ENCODE data around the gene ALKBH8.
"Not testable (repeated sequence)": the region's sequence is repeated elsewhere in the genome, so short reads cannot be mapped to it uniquely, and the experiment has no call there.

ALKBH8 gene

GRCh38 chr11:107508201-107508857, 57.2 kb downstream of the ALKBH8 start:
- no peak for DNase-seq (ENCODE audit: low read depth in 2 of 3, low spot score in 1 of 3)

GRCh38 chr11:107505647-107506225, 59.8 kb downstream of the ALKBH8 start:
- no peak for DNase-seq (ENCODE audit: low read depth in 2 of 3, low spot score in 1 of 3)

GRCh38 chr11:107504981-107505380, 60.6 kb downstream of the ALKBH8 start:
- DNase-seq (ENCODE audit: low read depth in 2 of 3, low spot score in 1 of 3), result no peak

- no peak for DNase-seq (ENCODE audit: low read depth in 2 of 3, low spot score in 1 of 3)
These were observed 63.8 kb downstream of the ALKBH8 start for GRCh38 chr11:107501713-107502112.

- not testable (repeated sequence) for DNase-seq (ENCODE audit: low read depth in 2 of 3, low spot score in 1 of 3)
These were observed 68.2 kb downstream of the ALKBH8 start for GRCh38 chr11:107497371-107497770.

GRCh38 chr11:107496011-107496410, 69.5 kb downstream of the ALKBH8 start:
- no peak for DNase-seq (ENCODE audit: low read depth in 2 of 3, low spot score in 1 of 3)

- DNase-seq (ENCODE audit: low read depth in 2 of 3, low spot score in 1 of 3), result no peak
These were observed 71.5 kb downstream of the ALKBH8 start for GRCh38 chr11:107494055-107494454.

- DNase-seq (ENCODE audit: low read depth in 2 of 3, low spot score in 1 of 3), result no peak
These were observed 72.4 kb downstream of the ALKBH8 start for GRCh38 chr11:107493117-107493516.

GRCh38 chr11:107490836-107491235, 74.7 kb downstream of the ALKBH8 start:
- DNase-seq (ENCODE audit: low read depth in 2 of 3, low spot score in 1 of 3), result no peak

- no peak for DNase-seq (ENCODE audit: low read depth in 2 of 3, low spot score in 1 of 3)
These were observed 83.3 kb downstream of the ALKBH8 start for GRCh38 chr11:107482234-107482633.

GRCh38 chr11:107478922-107479321, 86.6 kb downstream of the ALKBH8 start:
- DNase-seq (ENCODE audit: low read depth in 2 of 3, low spot score in 1 of 3), result no peak

- no peak for DNase-seq (ENCODE audit: low read depth in 2 of 3, low spot score in 1 of 3)
These were observed 87.7 kb downstream of the ALKBH8 start for GRCh38 chr11:107477820-107478219.

- DNase-seq (ENCODE audit: low read depth in 2 of 3, low spot score in 1 of 3), result no peak
These were observed 91.7 kb downstream of the ALKBH8 start for GRCh38 chr11:107473792-107474191.

GRCh38 chr11:107472966-107473365, 92.6 kb downstream of the ALKBH8 start:
- no peak for DNase-seq (ENCODE audit: low read depth in 2 of 3, low spot score in 1 of 3)

GRCh38 chr11:107468596-107468995, 96.9 kb downstream of the ALKBH8 start:
- DNase-seq (ENCODE audit: low read depth in 2 of 3, low spot score in 1 of 3), result no peak

- DNase-seq (ENCODE audit: low read depth in 2 of 3, low spot score in 1 of 3), result no peak
These were observed 97.8 kb downstream of the ALKBH8 start for GRCh38 chr11:107467696-107468095.

GRCh38 chr11:107466275-107466866, 99.2 kb downstream of the ALKBH8 start:
- DNase-seq (ENCODE audit: low read depth in 2 of 3, low spot score in 1 of 3), result not testable (repeated sequence)

GRCh38 chr11:107457558-107458271, 107.8 kb downstream of the ALKBH8 start, which contains the start of gene CWF19L2:
TSS of gene CWF19L2 (minus strand) at chr11:107457825. CDS start at chr11:107457816, 9 bp downstream.
- DNase-seq (ENCODE audit: low read depth in 2 of 3, low spot score in 1 of 3), result peak; percentile 74 to 80 (median 79)

GRCh38 chr11:107457205-107457557, 108.4 kb downstream of the ALKBH8 start:
- peak in 2 of 3 donors; percentile 1 to 3 for DNase-seq (ENCODE audit: low read depth in 2 of 3, low spot score in 1 of 3)

GRCh38 chr11:107453594-107454286, 111.8 kb downstream of the ALKBH8 start:
- no peak for DNase-seq (ENCODE audit: low read depth in 2 of 3, low spot score in 1 of 3)

Data from stimulated activated CD4-positive, alpha-beta T cell treated with anti-CD3 and anti-CD28 coated beads, Interleukin-12 subunit alpha, Interleukin-12 subunit beta, amount 100 ng/mL, for 48 hours (primary cell).